A673 (cell line): ENCODE results near the gene EFHB.

Source experiments
- CTCF ChIP-seq: fragments of 300-800, 200-600 bp; sonication (generic); conservative IDR thresholded peaks from 2 replicates; pipeline ENCODE4 v1.5.1; 2017; ENCODE audit warnings: low read depth, mild to moderate bottlenecking, antibody characterized with exemption, low read length, moderate library complexity, mixed read lengths
- EZH2 ChIP-seq: fragments of 200-600 bp; sonication (generic); IDR thresholded peaks from 2 replicates; pipeline ENCODE4 v1.6.1; 2017; ENCODE audit warnings: borderline replicate concordance, low read depth, mild to moderate bottlenecking, mixed read lengths, antibody characterized with exemption, low read length; ENCODE audit not compliant: poor library complexity, severe bottlenecking

DNA sequence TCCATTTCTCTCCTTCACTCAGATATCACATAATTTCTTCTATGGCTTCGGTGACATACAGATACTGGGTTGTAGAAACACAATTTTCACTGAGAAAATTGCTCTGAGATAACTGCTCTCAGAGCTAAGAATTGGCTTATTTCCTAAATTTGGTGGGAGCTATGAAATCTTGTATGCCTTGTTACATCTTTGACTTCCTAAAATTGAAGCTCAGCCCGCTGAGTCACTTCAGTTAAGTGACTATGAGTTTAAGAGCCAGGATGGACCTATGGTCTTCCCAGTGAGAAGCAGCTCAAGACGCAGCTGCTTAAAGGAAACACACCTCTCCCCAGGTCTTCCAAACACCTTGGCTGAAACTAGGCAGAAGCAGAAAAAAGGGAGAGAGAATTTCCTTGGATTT lies 56.4 kb downstream of the EFHB start:
- TF ChIP-seq EZH2: no peak
- no peak for TF ChIP-seq CTCF
